Suprapubic skin (tissue), 4 donors: Measurements from ENCODE around the gene CC2D1B. TPM values are rescaled to one million over a fixed set of nuclear protein-coding genes. Genes with fewer than 3 reads are reported as not detected.

ENCODE experiments used
- DNase-seq, 2 donors: peaks; one replicate each; pipeline ENCODE4 v3.0.0-alpha.2; 2019; ENCODE audit warnings: low spot score in 2 of 2
- H3K27ac ChIP-seq: fragments of 200-600 bp; sonication (generic); one replicate; pipeline ENCODE4 v1.5.1; 2019
- H3K27me3 ChIP-seq: fragments of 200-600 bp; sonication (generic); one replicate; pipeline ENCODE4 v1.5.1; 2019
- H3K36me3 ChIP-seq: fragments of 200-600 bp; sonication (generic); one replicate; pipeline ENCODE4 v1.5.1; 2019
- H3K4me1 ChIP-seq: fragments of 200-600 bp; sonication (generic); one replicate; pipeline ENCODE4 v1.5.1; 2019
- H3K4me3 ChIP-seq: fragments of 200-600 bp; sonication (generic); one replicate; pipeline ENCODE4 v1.5.1; 2019; ENCODE audit warnings: mild to moderate bottlenecking
- H3K9me3 ChIP-seq: fragments of 200-600 bp; sonication (generic); one replicate; pipeline ENCODE4 v1.5.1; 2019
- EP300 ChIP-seq: sonication (generic); formaldehyde crosslinking; IDR thresholded peaks from one replicate; pipeline ENCODE4 v1.6.1; 2017; ENCODE audit warnings: antibody characterized with exemption
- POLR2A ChIP-seq, 2 donors: fragments of 450-650 bp; IDR thresholded peaks; one replicate each; pipeline ENCODE4 v1.6.1; 2017; ENCODE audit warnings: antibody characterized with exemption in 2 of 2, mild to moderate bottlenecking in 2 of 2, moderate library complexity in 2 of 2
- POLR2AphosphoS5 ChIP-seq, 3 donors: sonication (generic); formaldehyde crosslinking; IDR thresholded peaks; one replicate each; pipeline ENCODE4 v1.6.1; 2017; ENCODE audit warnings: antibody characterized with exemption in 3 of 3
- WGBS: methylation state at CpG from one replicate; pipeline ENCODE4 v1.1.5; 2018; 5-methylcytosine and 5-hydroxymethylcytosine counted together
- total RNA-seq, 4 donors: library from RNA; depleted of rRNA; stranded (reverse); fragments of >200 nt; gene quantifications; one replicate each; pipeline ENCODE4 v1.1.0, GENCODE V29; 2016
- TF ChIP-seq, protein P1 (sequence below), 2 donors: fragments of 200-600 bp in 1 of 2; fragments of 450-650 bp in 1 of 2; sonication (generic) in 1 of 2; IDR thresholded peaks; one replicate each; pipeline ENCODE4 v1.5.1; 2016 to 2019; ENCODE audit warnings: antibody characterized with exemption in 2 of 2, mild to moderate bottlenecking in 1 of 2, moderate library complexity in 1 of 2

The CC2D1B gene
- total RNA-seq, 4 donors from 2014 or later, result 23.0 to 30.4 (median 24.6) TPM

DNA sequence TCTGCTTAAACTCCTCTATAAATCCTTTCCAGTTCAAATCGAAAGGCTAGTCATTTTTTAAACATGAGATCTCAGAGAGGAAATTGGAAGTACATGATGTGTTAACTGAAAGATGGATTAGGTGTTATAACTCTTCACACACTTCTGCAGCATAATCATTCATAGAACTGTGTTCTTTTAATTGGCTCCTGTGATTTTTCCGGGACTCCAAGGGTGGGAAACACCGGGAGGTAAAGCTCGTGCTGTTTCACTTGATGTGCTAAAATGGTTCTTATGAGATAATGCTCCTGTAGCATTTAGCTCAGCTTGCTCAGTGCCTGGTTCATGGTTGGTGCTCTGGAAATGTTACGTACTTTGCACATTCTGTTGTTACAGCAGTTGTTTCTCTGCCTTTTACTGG lies 40.2 kb downstream of the CC2D1B start:
- Histone ChIP-seq H3K27me3 (no peaks in the 10 kb centered on the region), H3K4me3 (no peak overlapping the region), H3K27ac (no peak overlapping the region), H3K4me1 (no peaks in the 10 kb centered on the region), H3K36me3 (no peaks in the 10 kb centered on the region), H3K9me3 (no peaks in the 10 kb centered on the region)
- WGBS, result 91% methylated on average over 5 of the region's 5 CpGs
- no peak for TF ChIP-seq POLR2AphosphoS5 (IDR thresholded peaks at IDR 0.05)
- no peak for TF ChIP-seq EP300
- TF ChIP-seq POLR2A (IDR thresholded peaks at IDR 0.05), result no peak
- TF ChIP-seq, protein P1, sequence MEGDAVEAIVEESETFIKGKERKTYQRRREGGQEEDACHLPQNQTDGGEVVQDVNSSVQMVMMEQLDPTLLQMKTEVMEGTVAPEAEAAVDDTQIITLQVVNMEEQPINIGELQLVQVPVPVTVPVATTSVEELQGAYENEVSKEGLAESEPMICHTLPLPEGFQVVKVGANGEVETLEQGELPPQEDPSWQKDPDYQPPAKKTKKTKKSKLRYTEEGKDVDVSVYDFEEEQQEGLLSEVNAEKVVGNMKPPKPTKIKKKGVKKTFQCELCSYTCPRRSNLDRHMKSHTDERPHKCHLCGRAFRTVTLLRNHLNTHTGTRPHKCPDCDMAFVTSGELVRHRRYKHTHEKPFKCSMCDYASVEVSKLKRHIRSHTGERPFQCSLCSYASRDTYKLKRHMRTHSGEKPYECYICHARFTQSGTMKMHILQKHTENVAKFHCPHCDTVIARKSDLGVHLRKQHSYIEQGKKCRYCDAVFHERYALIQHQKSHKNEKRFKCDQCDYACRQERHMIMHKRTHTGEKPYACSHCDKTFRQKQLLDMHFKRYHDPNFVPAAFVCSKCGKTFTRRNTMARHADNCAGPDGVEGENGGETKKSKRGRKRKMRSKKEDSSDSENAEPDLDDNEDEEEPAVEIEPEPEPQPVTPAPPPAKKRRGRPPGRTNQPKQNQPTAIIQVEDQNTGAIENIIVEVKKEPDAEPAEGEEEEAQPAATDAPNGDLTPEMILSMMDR (IDR thresholded peaks at IDR 0.05), result no peak
- no peak for DNase-seq

DNA sequence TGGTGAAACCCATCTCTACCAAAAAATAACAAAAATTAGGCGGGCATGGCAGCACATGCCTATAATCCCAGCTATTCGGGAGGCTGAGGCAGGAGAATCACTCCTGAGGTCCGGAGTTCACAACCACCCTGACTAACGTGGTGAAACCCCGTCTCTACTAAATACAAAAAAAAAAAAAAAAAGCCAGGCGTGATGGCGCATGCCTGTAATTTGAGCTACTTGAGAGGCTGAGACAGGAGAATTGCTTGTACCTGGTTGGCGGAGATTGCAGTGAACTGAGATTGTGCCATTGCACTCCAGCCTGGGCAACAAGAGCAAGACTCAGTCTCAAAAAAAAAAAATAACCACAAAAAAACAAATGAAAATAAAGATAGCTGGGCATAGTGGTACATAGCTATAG lies 42.3 kb downstream of the CC2D1B start:
- 85% methylated on average over 8 of the region's 8 CpGs for WGBS
- H3K27ac ChIP-seq, result no peak overlapping the region

DNA sequence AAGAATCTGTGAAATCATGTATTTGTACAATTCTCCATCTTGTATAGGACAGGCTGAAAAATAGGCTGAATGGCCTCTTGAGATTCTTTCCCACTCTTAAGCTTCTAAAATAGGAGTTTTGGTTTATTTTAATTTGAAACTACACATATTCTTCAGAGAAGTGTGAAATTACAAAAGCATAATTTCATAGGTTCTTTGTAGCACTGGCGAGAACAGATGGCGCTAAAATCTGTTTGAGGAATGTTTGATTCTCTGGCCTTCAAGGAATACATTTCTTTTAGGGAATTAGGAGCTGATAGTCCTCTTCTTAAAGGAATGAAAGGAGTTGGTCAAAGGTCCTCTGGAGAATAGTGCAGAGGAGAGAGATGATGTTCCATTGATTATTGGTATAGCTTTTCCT lies 44.9 kb downstream of the CC2D1B start:
- no peak for DNase-seq
- Histone ChIP-seq H3K9me3 (no peaks in the 10 kb centered on the region), H3K4me1 (no peaks in the 10 kb centered on the region), H3K4me3 (no peak overlapping the region), H3K36me3 (no peaks in the 10 kb centered on the region), H3K27me3 (no peaks in the 10 kb centered on the region), H3K27ac (no peak overlapping the region)
- WGBS, result 98% methylated on average over 2 of the region's 2 CpGs
- TF ChIP-seq EP300 (no peak), POLR2AphosphoS5 (IDR thresholded peaks at IDR 0.05) (no peak), POLR2A (IDR thresholded peaks at IDR 0.05) (no peak)
- TF ChIP-seq, protein P1 (IDR thresholded peaks at IDR 0.05), result no peak

More for the DNA sequence above, 42.3 kb downstream of the CC2D1B start:
- Histone ChIP-seq H3K36me3 (no peaks in the 10 kb centered on the region), H3K9me3 (no peaks in the 10 kb centered on the region), H3K27me3 (no peaks in the 10 kb centered on the region), H3K4me3 (no peak overlapping the region), H3K4me1 (no peaks in the 10 kb centered on the region)
- TF ChIP-seq EP300, result no peak
- no peak for TF ChIP-seq POLR2AphosphoS5 (IDR thresholded peaks at IDR 0.05)
- no peak for TF ChIP-seq POLR2A (IDR thresholded peaks at IDR 0.05)
- TF ChIP-seq, protein P1 (IDR thresholded peaks at IDR 0.05), result no peak
- no peak for DNase-seq

DNA sequence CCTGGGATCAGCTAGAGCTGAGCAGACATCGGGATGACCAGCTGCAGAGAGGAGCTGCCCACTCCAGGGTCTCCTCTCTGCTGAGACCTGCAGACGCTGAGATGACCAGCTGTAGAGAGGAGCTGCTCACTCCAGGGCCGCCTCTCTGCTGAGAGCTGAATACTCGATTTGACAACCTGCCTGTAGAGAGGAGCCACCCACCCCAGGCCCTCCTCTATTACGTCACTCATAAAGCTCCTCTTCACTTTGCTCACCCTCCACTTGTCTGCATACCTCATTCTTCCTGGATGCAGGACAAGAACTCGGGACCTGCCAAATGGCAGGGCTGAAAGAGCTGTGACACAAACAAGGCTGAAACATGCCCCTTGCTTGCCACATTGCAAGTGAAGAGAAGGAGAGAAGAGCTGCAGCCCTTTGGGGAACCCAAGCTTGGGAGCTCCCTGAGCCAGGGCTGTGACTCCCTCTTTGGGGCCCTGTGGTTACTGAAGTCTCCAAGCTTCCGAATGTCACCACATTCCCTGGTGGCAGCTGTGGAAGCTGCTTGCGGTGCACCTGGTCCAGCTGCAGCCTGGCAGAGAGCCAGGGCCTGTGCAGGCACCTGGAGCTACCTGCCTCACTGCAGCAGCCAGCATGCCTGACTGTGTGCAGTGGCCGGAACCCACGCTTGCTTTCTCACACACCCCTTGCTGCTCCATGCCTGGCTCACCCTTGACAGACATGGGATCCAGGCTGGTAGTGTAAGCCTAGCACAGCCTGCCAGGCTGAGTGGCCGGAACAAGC lies 59.6 kb downstream of the CC2D1B start:
- H3K27me3 ChIP-seq, result no peaks in the 10 kb centered on the region
- TF ChIP-seq EP300 (no peak), POLR2AphosphoS5 (IDR thresholded peaks at IDR 0.05) (no peak), POLR2A (IDR thresholded peaks at IDR 0.05) (no peak)
- TF ChIP-seq, protein P1 (IDR thresholded peaks at IDR 0.05), result no peak
- 77% methylated on average over 9 of the region's 11 CpGs for WGBS
- H3K36me3 ChIP-seq, result peaks cover 31% of the 10 kb centered on the region
- DNase-seq, result peak in 1 of 2 donors; percentile 57
- no peaks in the 10 kb centered on the region for H3K9me3 ChIP-seq
- H3K4me3 ChIP-seq, result no peak overlapping the region
- no peaks in the 10 kb centered on the region for H3K4me1 ChIP-seq
- no peak overlapping the region for H3K27ac ChIP-seq

DNA sequence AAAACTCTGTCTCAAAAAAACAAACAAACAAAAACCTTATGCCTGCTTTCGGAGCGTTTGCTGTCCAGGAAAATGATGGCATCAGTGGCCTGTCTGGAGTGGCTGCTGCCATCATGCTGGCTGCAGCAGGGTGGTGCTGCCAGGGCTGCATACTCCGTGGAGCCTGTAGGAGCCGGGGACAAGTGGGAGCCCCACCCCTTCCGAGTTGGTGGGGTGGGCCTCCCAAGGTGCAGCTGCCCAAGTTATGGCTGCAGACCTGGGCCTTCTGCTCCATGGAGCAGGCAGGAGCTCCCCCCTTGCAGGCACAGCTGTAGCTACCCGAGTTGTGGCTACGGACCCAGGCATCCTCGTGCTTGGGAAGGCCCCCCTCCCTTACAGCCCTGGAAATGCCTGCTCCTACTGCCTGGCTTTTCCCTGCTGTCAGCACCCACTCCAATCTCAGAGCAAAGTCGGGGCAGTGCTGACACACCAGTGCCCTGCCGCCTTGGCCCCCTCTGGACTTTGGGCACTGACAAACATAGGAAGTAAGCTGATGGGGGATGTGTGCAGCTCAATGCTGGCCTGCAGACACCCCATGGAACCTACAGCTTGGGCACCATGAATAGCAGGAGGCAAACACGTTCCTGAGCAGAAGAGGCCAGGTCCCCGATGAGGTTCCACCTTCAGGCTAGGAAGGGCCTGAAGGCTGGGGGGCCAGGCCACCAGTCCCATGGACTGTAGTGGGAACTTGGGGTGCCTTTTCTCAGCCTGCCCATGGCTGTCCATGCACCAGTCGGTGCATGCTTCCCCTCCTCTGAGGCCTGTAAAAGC lies 60.4 kb downstream of the CC2D1B start:
- Histone ChIP-seq H3K36me3 (peaks cover 31% of the 10 kb centered on the region), H3K9me3 (no peaks in the 10 kb centered on the region), H3K27ac (no peak overlapping the region), H3K27me3 (no peaks in the 10 kb centered on the region), H3K4me1 (no peaks in the 10 kb centered on the region), H3K4me3 (no peak overlapping the region)
- TF ChIP-seq POLR2A (IDR thresholded peaks at IDR 0.05) (no peak), POLR2AphosphoS5 (IDR thresholded peaks at IDR 0.05) (no peak), EP300 (no peak)
- TF ChIP-seq, protein P1 (IDR thresholded peaks at IDR 0.05), result no peak
- 94% methylated on average over 8 of the region's 13 CpGs for WGBS
- no peak for DNase-seq
